CD14-positive monocyte (primary cell): ENCODE results near the gene KIF26A. TPM values are rescaled to one million over a fixed set of nuclear protein-coding genes. Genes with fewer than 3 reads are reported as not detected.

Experiments used
- DNase-seq, 3 donors: peaks; one replicate each; pipeline ENCODE4 v3.0.0-alpha.2; 2011 to 2022
- H2AFZ ChIP-seq: 2 replicates; pipeline ENCODE4 v1.6.0; 2012; ENCODE audit warnings: mild to moderate bottlenecking, low read depth, low read length, inconsistent platforms; ENCODE audit not compliant: insufficient read depth, poor library complexity, severe bottlenecking
- H3K27ac ChIP-seq, 2 donors: 1 replicate in 1 of 2; 2 replicates in 1 of 2; pipeline ENCODE4 v1.5.1; 2012 to 2013; ENCODE audit warnings: low read length in 2 of 2, control low read depth in 1 of 2, inconsistent platforms in 1 of 2, low read depth in 1 of 2, mild to moderate bottlenecking in 1 of 2
- H3K27me3 ChIP-seq, 2 donors: one replicate each; pipeline versions ENCODE4 v1.6.0 to v1.6.1; 2011 to 2013; ENCODE audit warnings: low read length in 2 of 2; ENCODE audit not compliant: control insufficient read depth in 2 of 2, insufficient read depth in 2 of 2
- H3K36me3 ChIP-seq, 2 donors: replicated peaks in 1 of 2; 1 replicate in 1 of 2; 2 replicates in 1 of 2; pipeline versions ENCODE4 v1.5.1 to v1.6.1; 2012 to 2013; ENCODE audit warnings: low read length in 2 of 2, control low read depth in 1 of 2, inconsistent platforms in 1 of 2, mild to moderate bottlenecking in 1 of 2; ENCODE audit not compliant: insufficient read depth in 2 of 2, control insufficient read depth in 1 of 2
- H3K4me1 ChIP-seq, 2 donors: 1 replicate in 1 of 2; 2 replicates in 1 of 2; pipeline versions ENCODE4 v1.5.1 to v1.6.1; 2012 to 2013; ENCODE audit warnings: low read length in 2 of 2, control low read depth in 1 of 2, inconsistent platforms in 1 of 2, mild to moderate bottlenecking in 1 of 2, moderate library complexity in 1 of 2; ENCODE audit not compliant: insufficient read depth in 2 of 2, control insufficient read depth in 1 of 2
- H3K4me2 ChIP-seq: replicated peaks from 2 replicates; pipeline ENCODE3; 2012; ENCODE audit warnings: low read length, moderate library complexity, mild to moderate bottlenecking; ENCODE audit not compliant: poor library complexity, severe bottlenecking; ENCODE audit errors: extremely low read depth
- H3K4me3 ChIP-seq, 3 experiments: fragments of 200-600 bp in 1 of 3; sonication (generic) in 1 of 3; replicated peaks in 1 of 3; 1 replicate in 2 of 3; 2 replicates in 1 of 3; pipeline ENCODE4 v1.5.1; 2011 to 2013; ENCODE audit warnings: low read length in 3 of 3, mild to moderate bottlenecking in 3 of 3, control low read depth in 2 of 3, low read depth in 2 of 3, inconsistent platforms in 1 of 3, moderate library complexity in 1 of 3
- H3K79me2 ChIP-seq: 2 replicates; pipeline ENCODE4 v1.6.0; 2012; ENCODE audit warnings: mild to moderate bottlenecking, control low read depth, inconsistent platforms, low read length, moderate library complexity; ENCODE audit not compliant: insufficient read depth
- H3K9ac ChIP-seq: 2 replicates; pipeline ENCODE4 v1.6.0; 2017; ENCODE audit warnings: low read length, mild to moderate bottlenecking; ENCODE audit not compliant: insufficient read depth, poor library complexity, severe bottlenecking
- H3K9me3 ChIP-seq, 2 donors: replicated peaks in 1 of 2; 1 replicate in 1 of 2; 2 replicates in 1 of 2; pipeline versions ENCODE4 v1.5.1 to v1.6.1; 2012 to 2013; ENCODE audit warnings: low read length in 2 of 2, control low read depth in 1 of 2; ENCODE audit not compliant: control insufficient read depth in 1 of 2, insufficient read depth in 1 of 2
- H4K20me1 ChIP-seq: 2 replicates; pipeline ENCODE4 v1.6.0; 2012; ENCODE audit warnings: mild to moderate bottlenecking, low read length, control low read depth, moderate library complexity; ENCODE audit not compliant: insufficient read depth
- H3K27ac Mint-ChIP-seq, 7 donors: one replicate each; pipeline ENCODE4 v1.8.0; 2020; ENCODE audit warnings: mild to moderate bottlenecking in 7 of 7, mixed read lengths in 7 of 7, moderate library complexity in 6 of 7, inconsistent platforms in 2 of 7
- H3K27me3 Mint-ChIP-seq, 3 donors: one replicate each; pipeline ENCODE4 v1.8.0; 2021 to 2022; ENCODE audit warnings: low read depth in 3 of 3, mild to moderate bottlenecking in 3 of 3, mixed read lengths in 3 of 3, moderate library complexity in 3 of 3, inconsistent platforms in 1 of 3
- H3K36me3 Mint-ChIP-seq, 2 donors: one replicate each; pipeline ENCODE4 v1.8.0; 2020; ENCODE audit warnings: mixed read lengths in 2 of 2, inconsistent platforms in 1 of 2, mild to moderate bottlenecking in 1 of 2
- H3K4me1 Mint-ChIP-seq: one replicate; pipeline ENCODE4 v1.8.0; 2020; ENCODE audit warnings: mild to moderate bottlenecking, mixed read lengths
- H3K4me3 Mint-ChIP-seq, 2 donors: one replicate each; pipeline ENCODE4 v1.8.0; 2020; ENCODE audit warnings: mild to moderate bottlenecking in 2 of 2, mixed read lengths in 2 of 2, moderate library complexity in 1 of 2
- H3K9me3 Mint-ChIP-seq, 7 donors: one replicate each; pipeline ENCODE4 v1.8.0; 2020 to 2022; ENCODE audit warnings: mixed read lengths in 7 of 7, mild to moderate bottlenecking in 6 of 7, moderate library complexity in 6 of 7, inconsistent platforms in 2 of 7
- WGBS: methylation state at CpG from one replicate; pipeline ENCODE4 v1.1.5; 2013; ENCODE audit warnings: missing lambda C conversion rate; ENCODE audit not compliant: insufficient coverage; 5-methylcytosine and 5-hydroxymethylcytosine counted together
- intact Hi-C, 2 donors: fragments of 100-400 bp; cut with micrococcal nuclease; formaldehyde crosslinking; loops; one replicate each; pipeline versions ENCODE4 v1.15.0 to v1.15.1; 2023
- polyA plus RNA-seq, 3 donors: library from polyadenylated mRNA; depleted of rRNA in 1 of 3; unstranded in 2 of 3; stranded (reverse) in 1 of 3; fragments of 300-500 nt in 2 of 3; fragments of >200 nt in 1 of 3; fragmentation: Illumina TruSeq in 2 of 3; gene quantifications; 1 replicate in 2 of 3; 2 replicates in 1 of 3; pipeline ENCODE4 v1.2.3, GENCODE V29; 2012 to 2021
- TF ChIP-seq, protein P1 (sequence below): fragments of 200-600 bp; IDR thresholded peaks from one replicate; pipeline ENCODE4 v1.8.0; 2022; ENCODE audit warnings: antibody characterized with exemption, mild to moderate bottlenecking

KIF26A gene
- polyA plus RNA-seq, 3 donors: not detected

DNA sequence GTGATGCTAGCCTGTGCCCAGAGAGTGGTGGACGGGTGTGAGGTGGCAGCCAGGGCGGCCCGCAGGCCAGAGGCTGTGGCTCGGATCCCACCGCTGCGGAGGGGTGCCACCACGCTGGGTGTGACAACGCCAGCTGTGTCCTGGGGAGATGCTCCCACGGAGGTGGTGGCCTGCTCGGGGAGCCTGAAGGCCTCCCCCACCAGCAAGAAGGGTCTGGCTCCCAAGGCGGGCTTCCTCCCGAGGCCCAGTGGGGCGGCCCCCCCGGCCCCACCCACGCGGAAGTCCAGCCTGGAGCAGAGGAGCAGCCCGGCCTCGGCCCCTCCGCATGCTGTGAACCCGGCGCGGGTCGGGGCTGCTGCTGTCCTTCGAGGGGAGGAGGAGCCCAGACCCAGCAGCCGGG is 38.2 kb downstream of the KIF26A start:
- H3K9ac ChIP-seq: no peak overlapping the region
- H3K27me3 ChIP-seq: no peaks in the 10 kb centered on the region
- H3K9me3 ChIP-seq: no peaks in the 10 kb centered on the region
- Mint-ChIP-seq H3K4me1 (no peaks in the 10 kb centered on the region), H3K27me3 (no peaks in the 10 kb centered on the region), H3K4me3 (no peak overlapping the region), H3K27ac (no peak overlapping the region), H3K36me3 (no peaks in the 10 kb centered on the region), H3K9me3 (no peaks in the 10 kb centered on the region)
- TF ChIP-seq, protein P1, sequence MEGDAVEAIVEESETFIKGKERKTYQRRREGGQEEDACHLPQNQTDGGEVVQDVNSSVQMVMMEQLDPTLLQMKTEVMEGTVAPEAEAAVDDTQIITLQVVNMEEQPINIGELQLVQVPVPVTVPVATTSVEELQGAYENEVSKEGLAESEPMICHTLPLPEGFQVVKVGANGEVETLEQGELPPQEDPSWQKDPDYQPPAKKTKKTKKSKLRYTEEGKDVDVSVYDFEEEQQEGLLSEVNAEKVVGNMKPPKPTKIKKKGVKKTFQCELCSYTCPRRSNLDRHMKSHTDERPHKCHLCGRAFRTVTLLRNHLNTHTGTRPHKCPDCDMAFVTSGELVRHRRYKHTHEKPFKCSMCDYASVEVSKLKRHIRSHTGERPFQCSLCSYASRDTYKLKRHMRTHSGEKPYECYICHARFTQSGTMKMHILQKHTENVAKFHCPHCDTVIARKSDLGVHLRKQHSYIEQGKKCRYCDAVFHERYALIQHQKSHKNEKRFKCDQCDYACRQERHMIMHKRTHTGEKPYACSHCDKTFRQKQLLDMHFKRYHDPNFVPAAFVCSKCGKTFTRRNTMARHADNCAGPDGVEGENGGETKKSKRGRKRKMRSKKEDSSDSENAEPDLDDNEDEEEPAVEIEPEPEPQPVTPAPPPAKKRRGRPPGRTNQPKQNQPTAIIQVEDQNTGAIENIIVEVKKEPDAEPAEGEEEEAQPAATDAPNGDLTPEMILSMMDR: no peak
- DNase-seq: no peak
- H2AFZ ChIP-seq: no peak overlapping the region
- H3K36me3 ChIP-seq: no peaks in the 10 kb centered on the region
- H3K4me1 ChIP-seq: no peaks in the 10 kb centered on the region
- no peaks in the 10 kb centered on the region for H4K20me1 ChIP-seq
- no peak overlapping the region for H3K27ac ChIP-seq
- WGBS: 92% methylated on average over 24 of the region's 25 CpGs
- no peak overlapping the region for H3K4me2 ChIP-seq
- no peak overlapping the region for H3K4me3 ChIP-seq
- intact Hi-C loops: no loop called here
- no peaks in the 10 kb centered on the region for H3K79me2 ChIP-seq

DNA sequence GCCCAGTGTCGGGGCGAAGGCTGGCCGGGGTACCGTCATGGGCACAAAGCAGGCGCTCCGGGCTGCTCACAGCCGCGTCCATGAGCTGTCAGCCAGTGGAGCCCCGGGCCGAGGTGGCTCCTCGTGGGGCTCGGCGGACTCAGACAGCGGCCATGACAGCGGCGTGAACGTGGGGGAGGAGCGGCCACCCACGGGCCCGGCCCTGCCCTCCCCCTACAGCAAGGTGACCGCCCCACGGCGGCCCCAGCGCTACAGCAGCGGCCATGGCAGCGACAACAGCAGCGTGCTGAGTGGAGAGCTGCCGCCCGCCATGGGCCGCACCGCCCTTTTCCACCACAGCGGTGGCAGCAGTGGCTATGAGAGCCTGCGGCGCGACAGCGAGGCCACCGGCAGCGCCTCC is 39.0 kb downstream of the KIF26A start:
- H3K36me3 ChIP-seq: no peaks in the 10 kb centered on the region
- H3K27me3 Mint-ChIP-seq: no peaks in the 10 kb centered on the region
- H3K4me3 ChIP-seq: no peak overlapping the region
- H3K9ac ChIP-seq: no peak overlapping the region
- no peak overlapping the region for H2AFZ ChIP-seq
- no peak overlapping the region for H3K27ac Mint-ChIP-seq
- no peaks in the 10 kb centered on the region for H4K20me1 ChIP-seq
- H3K4me1 Mint-ChIP-seq: no peaks in the 10 kb centered on the region
- no peak overlapping the region for H3K27ac ChIP-seq
- no peaks in the 10 kb centered on the region for H3K9me3 ChIP-seq
- no peaks in the 10 kb centered on the region for H3K79me2 ChIP-seq
- intact Hi-C loops: no loop called here
- TF ChIP-seq, protein P1: no peak
- H3K4me2 ChIP-seq: no peak overlapping the region
- H3K4me3 Mint-ChIP-seq: no peak overlapping the region
- H3K27me3 ChIP-seq: no peaks in the 10 kb centered on the region
- H3K4me1 ChIP-seq: no peaks in the 10 kb centered on the region
- no peaks in the 10 kb centered on the region for H3K36me3 Mint-ChIP-seq
- no peaks in the 10 kb centered on the region for H3K9me3 Mint-ChIP-seq
- DNase-seq: no peak
- WGBS: 97% methylated on average over 32 of the region's 38 CpGs
